H1 (cell line): ENCODE results near the gene TEDC1. TPM values are rescaled to one million over a fixed set of nuclear protein-coding genes. Genes with fewer than 3 reads are reported as not detected.

Experiments used
- CTCF ChIA-PET: fragments of 300-600 bp; sonication (Branson Sonifier 250); formaldehyde crosslinking; loops from one replicate; lab custom pipeline; 2021; ENCODE audit not compliant: partially characterized antibody; lab: Charles Lee
- POLR2A ChIA-PET: fragments of 300-600 bp; sonication (Branson Sonifier 250); formaldehyde crosslinking; loops from one replicate; lab custom pipeline; 2021; ENCODE audit warnings: inconsistent platforms; ENCODE audit not compliant: partially characterized antibody; lab: Charles Lee
- DNase-seq, 2 experiments: peaks; one replicate each; pipeline versions ENCODE4 v3.0.0 to v3.0.0-alpha.2; 2010 to 2022; ENCODE audit warnings: low spot score in 2 of 2, low read depth in 1 of 2, mixed read lengths in 1 of 2
- FAIRE-seq: peaks from 2 replicates; lab custom pipeline; 2011; peaks lifted over from hg19 to GRCh38; lab: Jason Lieb, UNC
- H2AFZ ChIP-seq: 2 replicates; pipeline ENCODE4 v1.8.1; 2012; ENCODE audit warnings: low read length, inconsistent platforms
- H2AK5ac ChIP-seq: 2 replicates; pipeline ENCODE4 v1.6.1; 2013; ENCODE audit warnings: low read depth, low read length
- H2BK120ac ChIP-seq: replicated peaks from 2 replicates; pipeline ENCODE3; 2013; ENCODE audit warnings: low read depth, low read length, inconsistent platforms
- H2BK12ac ChIP-seq: 2 replicates; pipeline ENCODE4 v1.6.1; 2013; ENCODE audit warnings: low read depth, low read length
- H2BK15ac ChIP-seq: 2 replicates; pipeline ENCODE4 v1.6.1; 2013; ENCODE audit warnings: low read length
- H2BK20ac ChIP-seq: 2 replicates; pipeline ENCODE4 v1.6.1; 2013; ENCODE audit warnings: low read length
- H2BK5ac ChIP-seq: 2 replicates; pipeline ENCODE4 v1.6.1; 2013; ENCODE audit warnings: low read depth, low read length
- H3K14ac ChIP-seq: 2 replicates; pipeline ENCODE4 v1.6.1; 2013; ENCODE audit warnings: inconsistent platforms; ENCODE audit not compliant: insufficient read length
- H3K18ac ChIP-seq: 2 replicates; pipeline ENCODE4 v1.6.1; 2013; ENCODE audit warnings: low read length; ENCODE audit errors: extremely low read depth
- H3K23ac ChIP-seq: 2 replicates; pipeline ENCODE4 v1.6.1; 2013; ENCODE audit warnings: inconsistent platforms; ENCODE audit not compliant: insufficient read length
- H3K23me2 ChIP-seq: 2 replicates; pipeline ENCODE4 v1.6.1; 2013; ENCODE audit warnings: low read depth, low read length
- H3K27ac ChIP-seq: 2 replicates; pipeline ENCODE4 v1.6.1; 2011; ENCODE audit warnings: low read depth, low read length, inconsistent platforms
- H3K27me3 ChIP-seq, 4 experiments: replicated peaks in 1 of 4; 1 replicate in 1 of 4; 2 replicates in 3 of 4; pipeline versions ENCODE4 v1.6.1 to v1.8.1; 2011 to 2013; ENCODE audit warnings: low read length in 3 of 4, mild to moderate bottlenecking in 3 of 4, inconsistent platforms in 2 of 4, mixed read lengths in 2 of 4, moderate library complexity in 1 of 4; ENCODE audit not compliant: control insufficient read depth in 3 of 4, insufficient read depth in 3 of 4; ENCODE audit errors: extremely low read depth in 1 of 4
- H3K36me3 ChIP-seq, 4 experiments: 2 replicates each; pipeline versions ENCODE4 v1.6.1 to v1.8.1; 2011 to 2013; ENCODE audit warnings: mild to moderate bottlenecking in 4 of 4, low read length in 3 of 4, moderate library complexity in 2 of 4, control low read depth in 1 of 4, inconsistent platforms in 1 of 4; ENCODE audit not compliant: insufficient read depth in 4 of 4, control insufficient read depth in 2 of 4
- H3K4ac ChIP-seq: replicated peaks from 2 replicates; pipeline ENCODE3; 2013; ENCODE audit warnings: low read length, low read depth, mixed read lengths, inconsistent platforms; ENCODE audit not compliant: insufficient read length
- H3K4me1 ChIP-seq, 4 experiments: replicated peaks in 1 of 4; 1 replicate in 1 of 4; 2 replicates in 3 of 4; pipeline versions ENCODE4 v1.6.1 to v1.8.1; 2011 to 2013; ENCODE audit warnings: low read length in 3 of 4, inconsistent platforms in 2 of 4, mixed read lengths in 1 of 4; ENCODE audit not compliant: insufficient read depth in 4 of 4, control insufficient read depth in 3 of 4
- H3K4me2 ChIP-seq, 2 experiments: 2 replicates each; pipeline versions ENCODE4 v1.6.1 to v1.8.1; 2011 to 2013; ENCODE audit warnings: low read depth in 2 of 2, low read length in 2 of 2, control low read depth in 1 of 2, inconsistent platforms in 1 of 2, mild to moderate bottlenecking in 1 of 2; ENCODE audit not compliant: insufficient read depth in 1 of 2
- H3K4me3 ChIP-seq, 4 experiments: fragments of 200-600, 300-600 bp in 1 of 4; sonication (generic), shearing (Covaris generic), sonication (Bioruptor Twin) in 1 of 4; 2 replicates each; pipeline versions ENCODE4 v1.5.1 to v1.8.1; 2011 to 2016; ENCODE audit warnings: low read length in 4 of 4, low read depth in 3 of 4, control low read depth in 2 of 4, inconsistent platforms in 2 of 4, mild to moderate bottlenecking in 2 of 4, mixed read lengths in 1 of 4, moderate library complexity in 1 of 4; ENCODE audit not compliant: insufficient read depth in 2 of 4; ENCODE audit errors: extremely low read depth in 1 of 4
- H3K56ac ChIP-seq: replicated peaks from 2 replicates; pipeline ENCODE3; 2013; ENCODE audit warnings: low read depth, mild to moderate bottlenecking, mixed read lengths, low read length, inconsistent platforms; ENCODE audit not compliant: insufficient read length
- H3K79me1 ChIP-seq: 2 replicates; pipeline ENCODE4 v1.6.1; 2013; ENCODE audit warnings: low read depth, low read length, control low read depth
- H3K79me2 ChIP-seq, 2 experiments: 2 replicates each; pipeline versions ENCODE4 v1.6.1 to v1.8.1; 2012 to 2013; ENCODE audit warnings: low read length in 2 of 2, mild to moderate bottlenecking in 2 of 2, inconsistent platforms in 1 of 2; ENCODE audit not compliant: insufficient read depth in 2 of 2, control insufficient read depth in 1 of 2
- H3K9ac ChIP-seq, 4 experiments: replicated peaks in 1 of 4; 1 replicate in 1 of 4; 2 replicates in 3 of 4; pipeline versions ENCODE4 v1.6.1 to v1.8.1; 2011 to 2013; ENCODE audit warnings: low read depth in 3 of 4, low read length in 3 of 4, control low read depth in 2 of 4, mild to moderate bottlenecking in 2 of 4, moderate library complexity in 2 of 4, inconsistent platforms in 1 of 4; ENCODE audit errors: extremely low read depth in 1 of 4
- H3K9me3 ChIP-seq, 2 experiments: 2 replicates each; pipeline versions ENCODE4 v1.6.1 to v1.8.1; 2012 to 2013; ENCODE audit warnings: mild to moderate bottlenecking in 2 of 2, moderate library complexity in 2 of 2, control low read depth in 1 of 2, inconsistent platforms in 1 of 2, low read depth in 1 of 2, low read length in 1 of 2, mixed read lengths in 1 of 2; ENCODE audit not compliant: insufficient read depth in 2 of 2
- H4K20me1 ChIP-seq, 2 experiments: replicated peaks in 1 of 2; 2 replicates each; pipeline versions ENCODE3 to v1.8.1; 2011 to 2013; ENCODE audit warnings: inconsistent platforms in 2 of 2, low read length in 2 of 2, mild to moderate bottlenecking in 1 of 2; ENCODE audit not compliant: insufficient read depth in 2 of 2, control insufficient read depth in 1 of 2
- H4K5ac ChIP-seq: 2 replicates; pipeline ENCODE4 v1.6.1; 2013; ENCODE audit warnings: low read length, low read depth, mixed read lengths, inconsistent platforms; ENCODE audit not compliant: insufficient read length
- H4K8ac ChIP-seq: 2 replicates; pipeline ENCODE4 v1.8.0; 2013; ENCODE audit warnings: mild to moderate bottlenecking, moderate library complexity, low read length, inconsistent platforms; ENCODE audit not compliant: insufficient read depth; ENCODE audit errors: extremely low read depth
- H4K91ac ChIP-seq: replicated peaks from 2 replicates; pipeline ENCODE3; 2013; ENCODE audit warnings: low read length, mixed read lengths, inconsistent platforms; ENCODE audit not compliant: insufficient read length
- ASH2L ChIP-seq: fragments of 200-600, 300-600 bp; sonication (generic); IDR thresholded peaks from one replicate; pipeline ENCODE4 v1.7.1; 2017; ENCODE audit warnings: low read length
- EP300 ChIP-seq, 2 experiments: IDR thresholded peaks; 1 replicate in 1 of 2; 2 replicates in 1 of 2; pipeline ENCODE4 v1.6.1; 2011 to 2012; ENCODE audit warnings: low read depth in 2 of 2, low read length in 2 of 2, mild to moderate bottlenecking in 2 of 2, borderline replicate concordance in 1 of 2, inconsistent platforms in 1 of 2, moderate library complexity in 1 of 2
- GABPA ChIP-seq: IDR thresholded peaks from 2 replicates; pipeline ENCODE4 v1.6.1; 2011; ENCODE audit warnings: mild to moderate bottlenecking, low read length, moderate library complexity, borderline replicate concordance; ENCODE audit not compliant: insufficient read depth
- ZNF274 ChIP-seq: IDR thresholded peaks from 2 replicates; pipeline ENCODE4 v1.7.0; 2012; ENCODE audit warnings: low read length, borderline replicate concordance; ENCODE audit errors: extremely low read depth
- WGBS, 2 experiments: shearing (Covaris generic) in 1 of 2; methylation state at CpG; one replicate each; pipeline versions ENCODE4 v1.1.6 to v1.1.7; 2013 to 2015; ENCODE audit warnings: low lambda C conversion rate in 2 of 2, mixed read lengths in 2 of 2, inconsistent platforms in 1 of 2, low coverage in 1 of 2, missing lambda C conversion rate in 1 of 2; ENCODE audit not compliant: insufficient replicate concordance in 2 of 2, insufficient coverage in 1 of 2, insufficient read length in 1 of 2; ENCODE audit errors: extremely low coverage in 1 of 2, missing lambda C conversion rate in 1 of 2; 5-methylcytosine and 5-hydroxymethylcytosine counted together
- polyA plus RNA-seq, 7 experiments: library from polyadenylated mRNA; depleted of rRNA in 3 of 7; stranded (reverse) in 5 of 7; unstranded in 2 of 7; fragments of >200 nt in 5 of 7; fragments of 200-250 nt in 2 of 7; gene quantifications; 1 replicate in 5 of 7; 2 replicates in 1 of 7; 4 replicates in 1 of 7; pipeline versions ENCODE4 v1.2.1 to v1.2.3, GENCODE V29; 2011 to 2013; ENCODE audit warnings: missing spikeins in 2 of 7, mixed read lengths in 2 of 7
- total RNA-seq: library from RNA; stranded (reverse); fragmentation: NEBNext Ultra II Directional; extraction: Animal tissue kit (Norgen Biotek cat#: 25700); gene quantifications from 2 replicates; pipeline ENCODE4 v1.2.1, GENCODE V29; 2021
- TF ChIP-seq, protein P1 (sequence below): IDR thresholded peaks from 2 replicates; pipeline ENCODE4 v1.6.1; 2012; ENCODE audit warnings: inconsistent platforms

The TEDC1 gene
- total and polyA plus RNA-seq, 2 of the 8 experiments (the other 6 are each of a cell fraction or from before 2014, with no cell fraction given): 5.6 to 14.8 TPM

DNA sequence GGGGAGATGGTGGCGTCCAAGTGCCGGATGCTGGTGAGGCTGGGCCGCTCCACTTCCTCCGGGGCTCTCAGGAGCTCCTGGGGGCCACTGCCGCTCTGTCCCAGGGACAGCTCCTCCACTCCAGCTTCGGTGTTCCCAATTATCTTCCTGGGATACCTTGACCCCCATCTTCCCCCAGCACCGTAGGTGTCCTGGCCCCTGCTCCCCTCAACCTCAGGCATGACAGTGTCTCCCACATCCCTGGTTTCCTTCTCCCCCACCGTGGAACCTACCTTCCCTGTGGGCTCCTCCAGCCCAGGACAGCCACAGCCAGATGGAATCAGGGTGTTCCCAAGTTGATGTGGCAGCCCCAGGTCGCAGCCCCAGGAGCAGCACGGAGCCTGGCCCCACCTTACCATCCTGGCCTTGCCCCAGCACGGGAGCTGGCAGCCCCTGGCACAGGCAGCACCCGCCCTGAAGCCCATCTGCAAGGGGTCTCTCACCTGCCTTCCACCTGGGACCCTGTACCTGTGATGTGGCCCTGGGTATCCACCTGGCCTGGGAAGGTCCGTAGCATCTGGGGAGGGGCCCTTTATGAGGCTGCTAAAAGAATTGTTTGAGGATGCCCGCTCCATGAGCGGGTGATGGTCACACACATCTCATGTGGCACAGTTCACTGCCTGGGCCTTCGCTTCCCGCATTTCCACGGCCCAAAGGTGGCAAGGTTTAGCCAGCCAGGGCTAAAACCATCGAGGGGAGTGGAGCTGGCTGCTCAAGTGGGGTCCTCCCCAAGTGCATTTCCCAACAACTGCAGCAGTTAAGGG lies 39.4 kb downstream of the TEDC1 start:
- Histone ChIP-seq H4K91ac (no peak overlapping the region), H3K36me3 (no peaks in the 10 kb centered on the region), H3K56ac (no peak overlapping the region), H3K23me2 (no peaks in the 10 kb centered on the region; the same call in 1 of the 2 replicates), H3K4me2 (no peak overlapping the region), H3K27me3 (peaks cover 9 to 30% (median 23%) of the 10 kb centered on the region in 4 experiments), H3K23ac (no peak overlapping the region), H3K4ac (no peak overlapping the region), H2BK12ac (no peak overlapping the region), H3K14ac (no peak overlapping the region), H2BK20ac (no peak overlapping the region), H2BK120ac (no peak overlapping the region), H2BK5ac (no peak overlapping the region), H3K27ac (no peak overlapping the region), H3K9me3 (peaks cover 3 to 63% of the 10 kb centered on the region in 2 experiments; a peak in 3 of 4 replicates), H3K9ac (no peak overlapping the region), H4K5ac (no peak overlapping the region), H3K4me3 (no peak overlapping the region), H3K79me2 (no peaks in the 10 kb centered on the region), H3K4me1 (peaks cover 0 to 4% (median 0%) of the 10 kb centered on the region in 4 experiments; a peak in 3 of 7 replicates), H3K79me1 (no peaks in the 10 kb centered on the region), H2AFZ (no peak overlapping the region), H4K20me1 (no peaks in the 10 kb centered on the region), H2BK15ac (no peak overlapping the region), H3K18ac (no peak overlapping the region), H2AK5ac (no peak overlapping the region), H4K8ac (no peak overlapping the region)
- DNase-seq (no peak), FAIRE-seq (no peak)
- CTCF ChIA-PET: no interaction called here
- 84% methylated on average over 19 of the region's 19 CpGs; no CpG with 5 or more reads in 1 of the 2 experiments for WGBS, 2 experiments
- POLR2A ChIA-PET: no interaction called here
- TF ChIP-seq GABPA (no peak), ZNF274 (no peak), EP300 (IDR thresholded peaks at IDR 0.05; ENCODE audit: borderline replicate concordance in 1 of 2, low read depth in 2 of 2, low read length in 2 of 2) (no peak), ASH2L (no peak)
- TF ChIP-seq, protein P1, sequence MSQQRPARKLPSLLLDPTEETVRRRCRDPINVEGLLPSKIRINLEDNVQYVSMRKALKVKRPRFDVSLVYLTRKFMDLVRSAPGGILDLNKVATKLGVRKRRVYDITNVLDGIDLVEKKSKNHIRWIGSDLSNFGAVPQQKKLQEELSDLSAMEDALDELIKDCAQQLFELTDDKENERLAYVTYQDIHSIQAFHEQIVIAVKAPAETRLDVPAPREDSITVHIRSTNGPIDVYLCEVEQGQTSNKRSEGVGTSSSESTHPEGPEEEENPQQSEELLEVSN: no peak
